Peyer's patch (tissue), 4 donors: ENCODE results near the gene NFE2L3.

ENCODE experiments used
- CTCF ChIP-seq, 6 experiments: fragments of 450-650 bp in 4 of 6; fragments of 200-600 bp in 2 of 6; sonication (generic) in 1 of 6; IDR thresholded peaks; one replicate each; pipeline ENCODE4 v1.5.1; 2017 to 2019; ENCODE audit warnings: antibody characterized with exemption in 6 of 6, mild to moderate bottlenecking in 3 of 6, moderate library complexity in 1 of 6
- POLR2A ChIP-seq, 2 donors: fragments of 450-650 bp; IDR thresholded peaks; one replicate each; pipeline ENCODE4 v1.5.1; 2017; ENCODE audit warnings: antibody characterized with exemption in 2 of 2, mild to moderate bottlenecking in 2 of 2, moderate library complexity in 2 of 2

GRCh38 chr7:26178272-26178960, 26.4 kb downstream of the NFE2L3 start:
- no peak for TF ChIP-seq CTCF (IDR thresholded peaks at IDR 0.05)
- no peak for TF ChIP-seq POLR2A (IDR thresholded peaks at IDR 0.05)
